Activated naive CD8-positive, alpha-beta T cell treated with anti-CD3 and anti-CD28 coated beads for 36 hours (primary cell): Measurements from ENCODE around the gene RALGAPA2. TPM values are rescaled to one million over a fixed set of nuclear protein-coding genes. Genes with fewer than 3 reads are reported as not detected.

Experiments used
- DNase-seq: peaks from one replicate; pipeline ENCODE4 v3.0.0; 2021
- H3K27ac Mint-ChIP-seq: one replicate; pipeline ENCODE4 v1.8.0; 2022; ENCODE audit warnings: mild to moderate bottlenecking, moderate library complexity, mixed read lengths
- H3K27me3 Mint-ChIP-seq: one replicate; pipeline ENCODE4 v1.8.0; 2022; ENCODE audit warnings: mild to moderate bottlenecking, mixed read lengths
- H3K36me3 Mint-ChIP-seq: one replicate; pipeline ENCODE4 v1.8.0; 2021; ENCODE audit warnings: mild to moderate bottlenecking, mixed read lengths
- H3K4me1 Mint-ChIP-seq: one replicate; pipeline ENCODE4 v1.8.0; 2021; ENCODE audit warnings: mixed read lengths
- H3K4me3 Mint-ChIP-seq: one replicate; pipeline ENCODE4 v1.8.0; 2022; ENCODE audit warnings: mild to moderate bottlenecking, moderate library complexity, mixed read lengths
- H3K9me3 Mint-ChIP-seq: one replicate; pipeline ENCODE4 v1.8.0; 2022; ENCODE audit warnings: mixed read lengths
- total RNA-seq, 2 experiments: library from RNA; stranded (reverse); gene quantifications; one replicate each; pipeline ENCODE4 v1.2.3, GENCODE V29; 2021

The RALGAPA2 gene
- total RNA-seq, 2 experiments from 2014 or later = 14.7 to 15.6 TPM

DNA sequence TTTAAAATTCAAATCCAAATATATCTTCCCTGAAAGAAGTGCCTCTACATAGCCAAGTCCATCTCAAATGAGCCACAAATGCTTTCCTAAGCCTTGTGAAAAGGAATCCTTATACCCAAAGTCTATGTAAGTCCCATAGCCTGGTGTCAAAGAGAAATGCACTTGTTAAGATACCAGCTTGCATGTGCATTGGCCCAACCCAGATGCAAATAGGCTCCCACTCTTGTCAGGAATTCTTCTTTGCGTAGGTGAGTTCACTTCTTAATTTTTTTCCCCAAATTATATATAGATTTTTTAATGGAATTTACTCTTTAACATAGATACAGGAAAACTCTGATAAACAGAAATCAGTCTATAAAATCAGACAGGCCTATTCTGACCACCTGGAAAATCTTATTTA is 105.6 kb downstream of the RALGAPA2 start:
- H3K27ac Mint-ChIP-seq = no peak overlapping the region
- no peaks in the 10 kb centered on the region for H3K9me3 Mint-ChIP-seq
- H3K36me3 Mint-ChIP-seq = peaks cover 8% of the 10 kb centered on the region
- no peak for DNase-seq
- no peaks in the 10 kb centered on the region for H3K27me3 Mint-ChIP-seq
- H3K4me1 Mint-ChIP-seq = no peaks in the 10 kb centered on the region
- H3K4me3 Mint-ChIP-seq = no peak overlapping the region

DNA sequence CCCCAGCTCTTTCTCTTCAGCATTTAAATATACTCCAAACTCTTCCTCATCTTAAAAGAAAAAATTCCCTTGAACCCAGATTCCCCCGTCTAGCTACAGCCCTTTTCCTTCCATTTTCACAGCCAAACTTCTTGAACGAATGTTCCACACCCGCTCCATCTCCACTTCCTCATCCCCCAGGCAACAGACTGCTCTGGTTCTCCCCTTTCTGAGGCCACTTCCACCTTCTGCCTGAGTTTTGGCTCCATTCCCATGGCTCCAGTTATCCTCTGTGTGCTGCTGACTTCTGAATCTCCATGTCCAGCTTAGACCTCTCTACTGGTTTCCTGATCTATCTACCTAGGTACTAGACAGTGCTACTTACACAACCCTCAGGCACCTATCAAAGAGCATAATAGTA is 106.4 kb downstream of the RALGAPA2 start:
- Mint-ChIP-seq H3K36me3 (peaks cover 10% of the 10 kb centered on the region), H3K9me3 (no peaks in the 10 kb centered on the region), H3K27ac (peak overlapping the region; percentile 1), H3K4me1 (no peaks in the 10 kb centered on the region), H3K27me3 (no peaks in the 10 kb centered on the region), H3K4me3 (no peak overlapping the region)
- no peak for DNase-seq

DNA sequence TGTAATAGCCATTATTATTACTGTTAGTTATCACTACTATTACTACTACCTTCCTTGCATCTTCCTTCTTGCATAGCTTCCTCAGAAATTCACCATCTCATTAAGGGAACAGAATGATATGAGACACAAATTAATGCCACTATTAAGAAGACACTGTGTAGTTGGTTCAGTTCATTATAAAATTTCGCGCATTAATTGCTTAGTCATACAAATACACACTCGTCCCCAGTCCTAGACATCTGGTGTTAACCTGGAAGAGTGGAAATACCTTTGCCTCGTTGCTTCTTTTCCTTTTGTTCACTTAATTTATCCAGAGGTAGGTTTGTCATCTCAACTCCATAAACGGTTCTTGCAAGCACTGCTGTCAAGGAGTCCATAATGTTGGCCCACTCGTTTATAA is 107.5 kb downstream of the RALGAPA2 start:
- H3K27me3 Mint-ChIP-seq = no peaks in the 10 kb centered on the region
- H3K9me3 Mint-ChIP-seq = no peaks in the 10 kb centered on the region

DNA sequence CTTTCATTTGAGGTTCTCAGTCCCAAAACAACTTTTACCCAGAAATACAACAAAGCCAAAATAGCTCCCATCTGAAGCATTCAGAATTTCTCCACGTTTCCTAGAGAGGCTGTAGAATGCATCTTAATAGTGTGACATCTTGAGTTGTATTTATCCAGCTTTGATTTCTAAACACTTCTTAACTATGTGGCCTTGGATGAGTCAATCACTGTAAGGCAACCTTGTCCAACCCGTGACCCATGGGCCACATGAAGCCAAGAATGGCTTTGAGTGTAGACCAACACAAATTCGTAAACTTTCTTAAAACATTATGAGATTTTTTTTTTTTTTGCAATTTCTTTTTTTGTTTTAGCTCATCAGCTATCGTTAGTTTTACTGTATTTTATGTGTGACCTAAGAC is 108.1 kb downstream of the RALGAPA2 start:
- Mint-ChIP-seq H3K9me3 (no peaks in the 10 kb centered on the region), H3K27ac (no peak overlapping the region), H3K4me1 (no peaks in the 10 kb centered on the region), H3K27me3 (no peaks in the 10 kb centered on the region), H3K36me3 (peaks cover 5% of the 10 kb centered on the region), H3K4me3 (no peak overlapping the region)
- DNase-seq = no peak

More for the DNA sequence above, 107.5 kb downstream of the RALGAPA2 start:
- no peak for DNase-seq
- Mint-ChIP-seq H3K36me3 (peaks cover 5% of the 10 kb centered on the region), H3K4me3 (no peak overlapping the region), H3K27ac (no peak overlapping the region), H3K4me1 (no peaks in the 10 kb centered on the region)

DNA sequence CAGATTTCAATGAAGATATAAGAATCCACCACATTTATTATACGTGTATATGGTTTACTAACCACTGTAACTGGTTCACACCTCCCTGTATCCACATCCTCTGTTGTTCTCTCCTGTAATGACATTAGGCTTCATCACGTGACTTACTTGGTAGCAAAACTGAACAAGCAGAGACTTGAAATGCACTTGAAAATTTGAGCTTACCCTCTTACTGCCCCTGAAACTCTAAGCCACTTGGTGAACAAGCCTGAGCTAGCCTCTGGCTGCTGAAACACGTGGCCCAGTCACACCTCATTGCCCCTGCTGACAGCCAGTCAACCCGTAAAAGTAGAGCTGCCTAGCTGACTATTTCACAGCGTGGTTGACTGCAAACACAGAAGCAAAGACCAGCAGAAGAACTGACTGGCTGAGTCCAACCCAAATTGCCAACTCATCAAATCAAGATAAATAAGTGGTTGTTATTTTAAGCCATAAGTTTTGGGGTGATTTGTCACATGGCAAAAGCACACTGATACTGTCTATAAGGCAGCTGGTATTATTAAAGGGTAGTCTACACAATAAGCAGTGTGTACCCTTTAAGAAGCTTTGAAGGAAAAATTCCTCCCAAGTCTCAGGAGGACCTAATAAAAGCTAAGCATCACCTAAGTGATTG is 109.0 kb downstream of the RALGAPA2 start:
- H3K36me3 Mint-ChIP-seq = peaks cover 5% of the 10 kb centered on the region
- H3K27me3 Mint-ChIP-seq = no peaks in the 10 kb centered on the region
- no peaks in the 10 kb centered on the region for H3K4me1 Mint-ChIP-seq
- DNase-seq = no peak
- no peaks in the 10 kb centered on the region for H3K9me3 Mint-ChIP-seq
- H3K27ac Mint-ChIP-seq = no peak overlapping the region
- no peak overlapping the region for H3K4me3 Mint-ChIP-seq

DNA sequence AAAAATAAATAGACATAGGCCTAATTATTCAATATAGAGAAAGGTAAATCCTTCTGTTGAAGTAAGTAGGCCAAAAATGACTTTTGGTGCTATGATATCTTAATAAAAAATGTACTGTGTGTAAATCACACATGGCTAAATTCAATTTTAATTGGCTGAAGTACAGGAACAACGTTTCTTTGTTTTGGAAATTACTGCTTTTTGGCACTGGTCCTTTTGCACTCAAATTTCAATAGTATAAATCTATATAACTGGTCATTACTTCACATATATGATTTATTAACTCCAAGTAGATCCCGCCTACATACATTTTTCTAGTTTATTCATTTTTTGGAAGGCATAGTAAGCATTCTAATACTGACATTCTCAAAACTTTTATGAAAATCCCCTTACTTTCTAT is 114.5 kb downstream of the RALGAPA2 start:
- no peak overlapping the region for H3K4me3 Mint-ChIP-seq
- no peaks in the 10 kb centered on the region for H3K4me1 Mint-ChIP-seq
- no peak for DNase-seq
- peaks cover 2% of the 10 kb centered on the region for H3K36me3 Mint-ChIP-seq
- no peaks in the 10 kb centered on the region for H3K9me3 Mint-ChIP-seq
- no peaks in the 10 kb centered on the region for H3K27me3 Mint-ChIP-seq
- no peak overlapping the region for H3K27ac Mint-ChIP-seq

DNA sequence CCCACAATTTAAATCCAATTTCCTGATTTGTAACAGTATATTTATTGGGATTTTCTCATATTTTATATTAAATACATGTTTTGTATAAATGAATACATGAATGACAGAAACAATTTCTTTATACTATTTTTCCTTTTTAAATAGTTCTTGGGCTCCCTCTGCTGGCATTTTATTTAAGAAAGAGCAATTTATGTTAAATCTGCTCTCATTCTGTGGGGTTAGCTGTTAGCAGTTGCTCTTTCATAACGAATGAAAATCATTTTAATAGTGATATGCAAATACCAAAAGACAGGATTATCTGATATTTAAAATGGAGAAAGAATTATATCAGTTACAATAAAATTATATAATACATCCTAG is 118.3 kb downstream of the RALGAPA2 start:
- Mint-ChIP-seq H3K27me3 (no peaks in the 10 kb centered on the region), H3K4me1 (no peaks in the 10 kb centered on the region), H3K36me3 (peaks cover 6% of the 10 kb centered on the region), H3K9me3 (no peaks in the 10 kb centered on the region), H3K27ac (no peak overlapping the region), H3K4me3 (no peak overlapping the region)
- DNase-seq = no peak

DNA sequence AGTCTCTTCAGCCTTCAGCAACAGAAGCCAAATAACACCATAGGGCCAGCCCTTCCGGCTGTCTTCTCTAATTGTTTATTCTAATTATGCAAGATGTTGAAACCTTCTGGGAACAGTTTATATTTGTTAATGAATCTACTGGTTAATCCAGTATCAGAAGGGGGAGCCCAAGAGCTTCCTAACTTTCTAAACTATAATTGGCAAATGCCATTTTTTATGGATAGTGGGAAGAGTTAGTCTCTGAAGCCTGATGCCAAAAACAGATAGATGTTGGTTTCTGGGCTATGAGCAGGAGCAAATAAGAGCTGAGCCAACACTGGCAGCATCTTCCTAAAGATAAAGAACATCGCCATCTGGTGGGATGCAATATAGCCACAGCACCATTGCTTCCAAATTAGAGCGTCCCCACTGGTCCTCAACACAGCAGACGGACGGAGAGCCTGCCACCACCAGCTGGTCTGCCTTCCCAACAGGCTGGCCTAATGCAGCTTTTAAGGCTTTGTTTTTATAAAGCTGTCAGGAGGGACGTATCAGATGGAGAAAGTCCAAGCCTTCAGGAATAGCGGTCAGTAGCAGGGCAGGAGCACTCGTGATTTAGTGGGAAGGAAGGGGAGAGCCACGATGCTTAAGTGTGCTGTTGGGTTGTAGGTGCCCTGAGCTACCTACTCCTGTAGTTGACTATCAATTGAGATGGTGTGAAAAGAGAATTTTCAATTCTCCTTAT is 118.8 kb downstream of the RALGAPA2 start:
- H3K4me1 Mint-ChIP-seq = no peaks in the 10 kb centered on the region
- no peaks in the 10 kb centered on the region for H3K27me3 Mint-ChIP-seq
- no peak overlapping the region for H3K4me3 Mint-ChIP-seq
- no peak overlapping the region for H3K27ac Mint-ChIP-seq
- no peaks in the 10 kb centered on the region for H3K9me3 Mint-ChIP-seq
- H3K36me3 Mint-ChIP-seq = peaks cover 9% of the 10 kb centered on the region
- DNase-seq = no peak

DNA sequence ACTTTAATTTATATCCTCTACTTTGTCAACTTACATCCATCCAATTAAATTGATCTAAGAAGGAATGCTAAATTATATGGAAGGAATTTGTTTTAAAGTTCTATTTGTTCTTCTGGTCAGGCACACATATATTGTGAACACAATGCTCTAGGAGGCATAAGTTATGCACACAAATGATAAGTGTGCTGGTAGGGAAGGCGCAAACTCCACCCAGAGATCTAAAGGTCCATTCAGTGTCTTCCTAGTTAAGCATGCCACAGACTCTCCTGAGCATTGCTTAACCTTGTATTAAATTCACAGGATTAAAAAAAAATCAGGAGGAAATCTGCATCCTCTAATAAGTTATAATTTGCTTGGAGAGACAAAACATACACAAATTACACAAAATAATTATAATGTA is 127.3 kb downstream of the RALGAPA2 start:
- Mint-ChIP-seq H3K27ac (no peak overlapping the region), H3K36me3 (peaks cover 23% of the 10 kb centered on the region), H3K27me3 (no peaks in the 10 kb centered on the region), H3K9me3 (no peaks in the 10 kb centered on the region), H3K4me1 (peaks cover 2% of the 10 kb centered on the region), H3K4me3 (no peak overlapping the region)
- no peak for DNase-seq

DNA sequence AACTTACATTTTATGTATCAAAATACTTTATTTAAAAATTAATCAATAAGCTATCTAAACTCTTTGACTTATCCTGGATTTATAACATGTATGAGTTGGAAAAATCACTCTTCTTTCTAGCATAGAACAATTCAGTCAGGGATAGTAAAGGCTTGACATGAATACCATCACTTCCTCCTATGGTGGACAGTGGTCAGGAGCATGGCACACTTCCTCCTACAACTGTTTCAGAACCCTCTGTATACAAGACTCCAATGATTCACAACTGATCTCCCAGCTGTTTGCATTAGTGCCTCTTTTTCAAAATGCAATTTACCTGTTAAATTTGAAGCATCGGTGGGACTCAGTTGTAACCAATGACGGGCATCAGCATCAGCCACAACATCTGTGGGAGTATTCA is 129.7 kb downstream of the RALGAPA2 start:
- no peak overlapping the region for H3K4me3 Mint-ChIP-seq
- peaks cover 14% of the 10 kb centered on the region for H3K36me3 Mint-ChIP-seq
- H3K27me3 Mint-ChIP-seq = no peaks in the 10 kb centered on the region
- H3K27ac Mint-ChIP-seq = no peak overlapping the region
- peaks cover 8% of the 10 kb centered on the region for H3K4me1 Mint-ChIP-seq
- H3K9me3 Mint-ChIP-seq = no peaks in the 10 kb centered on the region
- DNase-seq = no peak

DNA sequence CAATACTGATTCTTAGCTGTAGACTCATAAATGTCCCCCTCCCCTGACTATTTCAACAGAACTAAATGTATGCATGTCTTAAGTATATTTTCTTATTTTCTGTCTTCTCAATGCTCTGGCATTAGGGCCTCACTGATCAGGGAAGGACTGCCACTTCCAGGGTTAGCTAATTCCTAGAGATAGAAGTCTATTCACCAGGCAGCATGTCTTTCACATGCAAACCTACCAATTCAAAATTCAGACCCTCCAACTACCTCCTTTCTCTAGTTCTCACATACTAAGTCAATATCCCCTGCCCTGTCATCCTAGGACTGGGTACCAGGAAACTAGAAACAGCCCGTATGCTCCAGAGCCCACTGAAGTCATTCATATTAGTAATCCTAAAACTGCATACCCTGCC is 132.3 kb downstream of the RALGAPA2 start:
- Mint-ChIP-seq H3K4me3 (no peak overlapping the region), H3K36me3 (peaks cover 11% of the 10 kb centered on the region), H3K4me1 (peaks cover 8% of the 10 kb centered on the region), H3K27me3 (no peaks in the 10 kb centered on the region), H3K9me3 (no peaks in the 10 kb centered on the region), H3K27ac (no peak overlapping the region)
- no peak for DNase-seq

DNA sequence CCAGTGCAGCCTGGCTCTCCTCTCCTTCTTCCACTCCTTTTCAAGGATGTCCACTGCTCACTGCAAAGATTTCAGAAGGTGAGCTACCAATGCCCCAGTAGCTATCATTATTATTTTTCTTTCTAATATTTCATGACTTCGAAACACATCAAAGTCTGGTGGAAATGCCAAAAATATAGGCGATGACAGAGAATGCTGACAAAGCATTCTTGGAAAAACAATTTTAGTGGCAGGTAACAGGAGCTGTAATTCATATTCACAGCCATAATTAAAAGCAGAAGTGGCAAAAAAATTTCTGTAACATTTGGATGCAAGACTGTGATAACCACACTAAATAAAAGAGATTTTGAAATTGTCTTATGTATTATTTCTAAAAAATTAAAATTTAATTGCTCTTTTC is 133.6 kb downstream of the RALGAPA2 start:
- Mint-ChIP-seq H3K36me3 (peaks cover 11% of the 10 kb centered on the region), H3K4me1 (peaks cover 8% of the 10 kb centered on the region), H3K4me3 (no peak overlapping the region), H3K27me3 (no peaks in the 10 kb centered on the region), H3K9me3 (no peaks in the 10 kb centered on the region), H3K27ac (no peak overlapping the region)
- no peak for DNase-seq

DNA sequence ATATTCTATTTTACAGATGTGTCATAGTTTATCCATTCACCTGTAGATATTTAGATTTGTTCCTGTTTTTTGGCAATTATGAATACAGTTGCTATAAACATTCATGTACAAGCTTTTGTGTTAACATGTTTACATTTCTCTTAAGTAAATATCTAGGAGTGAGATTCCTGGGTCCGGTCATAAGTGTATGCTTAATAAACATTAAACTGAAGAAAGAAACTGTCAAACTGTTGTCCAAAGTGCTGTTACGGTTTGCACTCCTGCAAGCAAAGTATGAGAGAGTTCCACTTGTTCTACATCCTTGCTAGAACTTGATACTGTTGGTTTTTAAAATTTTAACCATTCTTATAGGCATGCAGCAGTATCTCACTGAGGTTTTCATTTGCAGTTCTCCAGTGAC is 138.6 kb downstream of the RALGAPA2 start:
- no peak overlapping the region for H3K4me3 Mint-ChIP-seq
- H3K9me3 Mint-ChIP-seq = no peaks in the 10 kb centered on the region
- no peak overlapping the region for H3K27ac Mint-ChIP-seq
- H3K4me1 Mint-ChIP-seq = no peaks in the 10 kb centered on the region
- peaks cover 6% of the 10 kb centered on the region for H3K36me3 Mint-ChIP-seq
- H3K27me3 Mint-ChIP-seq = no peaks in the 10 kb centered on the region
- no peak for DNase-seq

DNA sequence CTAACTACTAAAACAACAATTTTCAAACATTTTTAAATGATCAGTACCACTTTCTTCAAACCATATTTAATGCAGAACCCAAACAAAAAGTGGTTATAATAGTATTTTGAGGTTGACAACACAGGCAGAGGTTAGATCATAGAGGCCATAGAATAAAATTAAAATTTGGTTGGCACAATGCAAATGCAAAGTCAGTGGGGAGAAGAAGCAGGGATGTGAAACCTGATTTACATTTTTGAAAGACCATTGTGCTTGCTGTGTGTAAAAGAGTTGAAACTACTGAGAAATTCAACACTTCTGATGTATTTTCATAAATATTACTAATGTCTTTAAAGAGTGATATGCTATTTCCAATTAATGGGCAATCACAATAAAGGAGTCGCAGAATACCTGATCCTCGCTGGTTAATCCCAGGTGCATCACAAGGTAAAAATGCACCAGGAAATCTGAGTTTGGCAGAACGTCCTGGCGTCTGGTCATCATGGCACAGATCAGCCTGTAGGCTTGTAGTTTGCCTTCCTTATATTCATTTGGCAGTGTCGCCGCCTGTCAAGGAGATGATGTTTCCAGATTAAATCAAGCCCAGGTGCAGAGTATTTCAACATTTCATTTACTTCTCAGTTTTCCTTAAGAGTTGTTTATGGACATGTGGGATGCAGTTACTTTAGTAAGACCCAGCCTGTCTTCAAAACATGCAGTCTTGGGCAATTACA is 141.2 kb downstream of the RALGAPA2 start:
- no peak for DNase-seq

DNA sequence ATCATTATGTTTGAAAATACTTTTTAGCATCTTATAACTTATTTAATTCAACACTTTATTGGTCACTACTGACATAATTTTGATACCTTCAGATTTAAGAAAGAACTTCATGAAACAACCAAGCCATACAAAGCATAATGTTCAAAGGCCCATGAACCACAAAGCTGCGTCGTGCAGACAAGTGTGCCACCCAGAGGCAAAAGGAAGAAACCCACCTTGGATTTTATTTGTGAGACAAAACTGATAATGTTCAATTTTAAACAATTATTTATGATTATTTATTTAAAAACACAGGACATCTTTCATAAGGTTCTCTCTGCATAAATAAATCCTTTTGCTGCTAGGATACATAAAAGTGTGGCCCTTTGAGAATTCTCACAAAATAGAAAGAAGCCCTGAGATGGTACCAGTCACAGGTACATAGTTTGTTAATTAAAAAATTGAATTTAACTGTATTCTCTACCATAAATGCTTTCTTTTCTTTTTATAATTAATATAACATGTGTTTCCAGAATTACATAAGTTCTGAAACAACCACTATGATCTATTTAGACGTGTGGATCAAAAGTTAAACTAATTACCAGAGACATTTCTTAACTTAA is 143.7 kb downstream of the RALGAPA2 start:
- no peak overlapping the region for H3K4me3 Mint-ChIP-seq
- peak; percentile 12 for DNase-seq
- no peaks in the 10 kb centered on the region for H3K9me3 Mint-ChIP-seq
- no peaks in the 10 kb centered on the region for H3K27me3 Mint-ChIP-seq
- no peaks in the 10 kb centered on the region for H3K4me1 Mint-ChIP-seq
- peaks cover 3% of the 10 kb centered on the region for H3K36me3 Mint-ChIP-seq
- H3K27ac Mint-ChIP-seq = no peak overlapping the region

More for the DNA sequence above, 141.2 kb downstream of the RALGAPA2 start:
- no peaks in the 10 kb centered on the region for H3K27me3 Mint-ChIP-seq
- peaks cover 6% of the 10 kb centered on the region for H3K36me3 Mint-ChIP-seq
- no peak overlapping the region for H3K4me3 Mint-ChIP-seq
- H3K4me1 Mint-ChIP-seq = no peaks in the 10 kb centered on the region
- H3K9me3 Mint-ChIP-seq = no peaks in the 10 kb centered on the region
- no peak overlapping the region for H3K27ac Mint-ChIP-seq
